Activated T-cell treated with anti-CD3 and anti-CD28 coated beads, Interleukin-2, amount 50 U/mL, for 4 hours (primary cell): ENCODE measurements around the gene HOXD11. TPM values are rescaled to one million over a fixed set of nuclear protein-coding genes. Genes with fewer than 3 reads are reported as not detected.
A peak's percentile ranks its signal among the peaks of the same experiment; 100 is the strongest.

Source experiments
- ATAC-seq, 2 donors: fragments of 200-7000 bp; cut with Tn5 transposase; one replicate each; pipeline ENCODE4 v1.10.0; 2021
- DNase-seq: peaks from one replicate; pipeline ENCODE4 v3.0.0-alpha.2; 2020
- H3K27me3 Mint-ChIP-seq: one replicate; pipeline ENCODE4 v1.8.0; 2021; ENCODE audit warnings: low read depth, mixed read lengths
- H3K36me3 Mint-ChIP-seq: one replicate; pipeline ENCODE4 v1.8.0; 2022; ENCODE audit warnings: mixed read lengths; ENCODE audit not compliant: insufficient read depth
- H3K4me1 Mint-ChIP-seq: one replicate; pipeline ENCODE4 v1.8.0; 2021; ENCODE audit warnings: low read depth, mixed read lengths
- H3K4me3 Mint-ChIP-seq: one replicate; pipeline ENCODE4 v1.8.0; 2021; ENCODE audit warnings: mild to moderate bottlenecking, moderate library complexity, mixed read lengths
- H3K9me3 Mint-ChIP-seq: one replicate; pipeline ENCODE4 v1.8.0; 2021; ENCODE audit warnings: mixed read lengths
- total RNA-seq, 3 donors: library from RNA; stranded (reverse); gene quantifications; one replicate each; pipeline ENCODE4 v1.2.1, GENCODE V29; 2021

Gene HOXD11
- total RNA-seq, 3 donors from 2014 or later: not detected

GRCh38 chr2:176145085-176145969 lies 38.2 kb downstream of the HOXD11 start:
- H3K9me3 Mint-ChIP-seq: no peaks in the 10 kb centered on the region
- H3K36me3 Mint-ChIP-seq: no peaks in the 10 kb centered on the region
- H3K4me1 Mint-ChIP-seq: peaks cover 7% of the 10 kb centered on the region
- no peak overlapping the region for H3K4me3 Mint-ChIP-seq
- DNase-seq (no peak), ATAC-seq (no peak)
- peaks cover 92% of the 10 kb centered on the region for H3K27me3 Mint-ChIP-seq

GRCh38 chr2:176146101-176146500 lies 39.0 kb downstream of the HOXD11 start:
- H3K27me3 Mint-ChIP-seq: peaks cover 93% of the 10 kb centered on the region
- H3K9me3 Mint-ChIP-seq: no peaks in the 10 kb centered on the region
- DNase-seq: no peak
- no peak for ATAC-seq
- H3K36me3 Mint-ChIP-seq: no peaks in the 10 kb centered on the region
- H3K4me3 Mint-ChIP-seq: no peak overlapping the region
- H3K4me1 Mint-ChIP-seq: peaks cover 5% of the 10 kb centered on the region

- no peaks in the 10 kb centered on the region for H3K9me3 Mint-ChIP-seq
- H3K27me3 Mint-ChIP-seq: peaks cover 92% of the 10 kb centered on the region
- ATAC-seq (no peak), DNase-seq (no peak)
- H3K36me3 Mint-ChIP-seq: no peaks in the 10 kb centered on the region
- peaks cover 2% of the 10 kb centered on the region for H3K4me1 Mint-ChIP-seq
- no peak overlapping the region for H3K4me3 Mint-ChIP-seq
These were observed 39.6 kb downstream of the HOXD11 start for GRCh38 chr2:176146645-176147044.

- peaks cover 2% of the 10 kb centered on the region for H3K4me1 Mint-ChIP-seq
- ATAC-seq (no peak), DNase-seq (no peak)
- H3K27me3 Mint-ChIP-seq: peaks cover 89% of the 10 kb centered on the region
- H3K36me3 Mint-ChIP-seq: no peaks in the 10 kb centered on the region
- H3K9me3 Mint-ChIP-seq: no peaks in the 10 kb centered on the region
- H3K4me3 Mint-ChIP-seq: no peak overlapping the region
These were observed 40.2 kb downstream of the HOXD11 start for GRCh38 chr2:176147210-176147799.

- Mint-ChIP-seq H3K4me1 (peaks cover 2% of the 10 kb centered on the region), H3K4me3 (no peak overlapping the region), H3K36me3 (no peaks in the 10 kb centered on the region), H3K9me3 (no peaks in the 10 kb centered on the region), H3K27me3 (peaks cover 88% of the 10 kb centered on the region)
- DNase-seq (no peak), ATAC-seq (no peak)
These were observed 40.9 kb downstream of the HOXD11 start for GRCh38 chr2:176147800-176148496.

- H3K4me1 Mint-ChIP-seq: peaks cover 2% of the 10 kb centered on the region
- no peaks in the 10 kb centered on the region for H3K9me3 Mint-ChIP-seq
These were observed 41.8 kb downstream of the HOXD11 start for GRCh38 chr2:176148751-176149421.

GRCh38 chr2:176149481-176149938 lies 42.4 kb downstream of the HOXD11 start:
- H3K4me3 Mint-ChIP-seq: no peak overlapping the region
- H3K4me1 Mint-ChIP-seq: peaks cover 2% of the 10 kb centered on the region
- no peaks in the 10 kb centered on the region for H3K36me3 Mint-ChIP-seq
- no peaks in the 10 kb centered on the region for H3K9me3 Mint-ChIP-seq
- DNase-seq (no peak), ATAC-seq (no peak)
- H3K27me3 Mint-ChIP-seq: peaks cover 89% of the 10 kb centered on the region

More at GRCh38 chr2:176148751-176149421, 41.8 kb downstream of the HOXD11 start:
- H3K36me3 Mint-ChIP-seq: no peaks in the 10 kb centered on the region
- ATAC-seq (no peak), DNase-seq (no peak)
- H3K4me3 Mint-ChIP-seq: no peak overlapping the region
- peaks cover 87% of the 10 kb centered on the region for H3K27me3 Mint-ChIP-seq

GRCh38 chr2:176149939-176150583 lies 43.0 kb downstream of the HOXD11 start:
- Mint-ChIP-seq H3K36me3 (no peaks in the 10 kb centered on the region), H3K9me3 (no peaks in the 10 kb centered on the region), H3K4me1 (peaks cover 2% of the 10 kb centered on the region), H3K4me3 (no peak overlapping the region), H3K27me3 (peaks cover 88% of the 10 kb centered on the region)
- DNase-seq: no peak
- no peak for ATAC-seq

GRCh38 chr2:176150584-176151441 lies 43.7 kb downstream of the HOXD11 start:
- no peak for DNase-seq
- ATAC-seq: no peak
- Mint-ChIP-seq H3K36me3 (no peaks in the 10 kb centered on the region), H3K27me3 (peaks cover 88% of the 10 kb centered on the region), H3K9me3 (no peaks in the 10 kb centered on the region), H3K4me3 (no peak overlapping the region), H3K4me1 (peaks cover 2% of the 10 kb centered on the region)

- Mint-ChIP-seq H3K9me3 (no peaks in the 10 kb centered on the region), H3K4me1 (peaks cover 3% of the 10 kb centered on the region), H3K36me3 (no peaks in the 10 kb centered on the region), H3K27me3 (peaks cover 87% of the 10 kb centered on the region), H3K4me3 (no peak within 1 kb of the TSS)
- ATAC-seq (peak in 1 of 2 donors; percentile 28), DNase-seq (no peak)
These were observed 44.6 kb downstream of the HOXD11 start, which contains the start of gene HOXD4 for GRCh38 chr2:176151442-176152287. Gene HOXD4, plus strand, starts transcription at chr2:176151550. Its CDS starts 84 bp downstream, at chr2:176151634.

- Mint-ChIP-seq H3K4me3 (no peak overlapping the region), H3K4me1 (peaks cover 6% of the 10 kb centered on the region), H3K27me3 (peaks cover 83% of the 10 kb centered on the region), H3K36me3 (no peaks in the 10 kb centered on the region), H3K9me3 (no peaks in the 10 kb centered on the region)
- ATAC-seq (no peak), DNase-seq (no peak)
These were observed 45.5 kb downstream of the HOXD11 start for GRCh38 chr2:176152350-176153181.
